ENCODE results near the gene CACNA1C.

DNA sequence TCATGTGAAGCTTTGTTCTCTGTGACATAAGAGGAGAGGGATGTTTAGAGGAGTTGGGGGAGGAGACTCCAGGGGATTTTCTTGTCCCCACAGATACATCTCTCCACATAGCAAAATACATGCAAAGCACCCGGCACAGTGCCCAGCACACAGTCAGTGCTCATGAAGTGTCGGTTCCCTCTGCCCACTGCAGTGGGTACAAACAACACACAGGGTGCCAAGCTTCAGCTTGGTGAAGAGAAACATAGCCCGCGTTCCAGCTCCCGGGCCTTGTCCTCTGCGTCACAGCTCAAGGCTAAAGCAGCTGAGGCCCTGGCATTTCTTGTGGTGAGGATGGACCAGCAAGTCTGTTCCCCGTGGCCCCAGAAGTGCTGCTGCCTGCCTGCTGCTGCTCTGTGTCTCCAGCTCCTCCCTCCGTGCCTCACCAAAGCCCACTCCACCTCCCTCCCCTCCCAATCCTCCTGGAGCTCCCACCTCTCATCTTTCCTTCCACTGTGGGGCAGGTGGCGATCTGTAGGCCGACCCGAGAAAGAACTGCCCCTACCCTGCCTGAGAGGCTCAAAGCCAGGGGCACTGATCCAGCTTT is 685.0 kb downstream of the CACNA1C start:
- TF ChIP-seq, protein P1, sequence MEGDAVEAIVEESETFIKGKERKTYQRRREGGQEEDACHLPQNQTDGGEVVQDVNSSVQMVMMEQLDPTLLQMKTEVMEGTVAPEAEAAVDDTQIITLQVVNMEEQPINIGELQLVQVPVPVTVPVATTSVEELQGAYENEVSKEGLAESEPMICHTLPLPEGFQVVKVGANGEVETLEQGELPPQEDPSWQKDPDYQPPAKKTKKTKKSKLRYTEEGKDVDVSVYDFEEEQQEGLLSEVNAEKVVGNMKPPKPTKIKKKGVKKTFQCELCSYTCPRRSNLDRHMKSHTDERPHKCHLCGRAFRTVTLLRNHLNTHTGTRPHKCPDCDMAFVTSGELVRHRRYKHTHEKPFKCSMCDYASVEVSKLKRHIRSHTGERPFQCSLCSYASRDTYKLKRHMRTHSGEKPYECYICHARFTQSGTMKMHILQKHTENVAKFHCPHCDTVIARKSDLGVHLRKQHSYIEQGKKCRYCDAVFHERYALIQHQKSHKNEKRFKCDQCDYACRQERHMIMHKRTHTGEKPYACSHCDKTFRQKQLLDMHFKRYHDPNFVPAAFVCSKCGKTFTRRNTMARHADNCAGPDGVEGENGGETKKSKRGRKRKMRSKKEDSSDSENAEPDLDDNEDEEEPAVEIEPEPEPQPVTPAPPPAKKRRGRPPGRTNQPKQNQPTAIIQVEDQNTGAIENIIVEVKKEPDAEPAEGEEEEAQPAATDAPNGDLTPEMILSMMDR (IDR thresholded peaks at IDR 0.05) = no peak
- no peak for TF ChIP-seq POLR2A (IDR thresholded peaks at IDR 0.05)
